MCF 10A (cell line): ENCODE results near the gene HECW1. TPM values are rescaled to one million over a fixed set of nuclear protein-coding genes. Genes with fewer than 3 reads are reported as not detected.
"Not testable (repeated sequence)": the region's sequence is repeated elsewhere in the genome, so short reads cannot be mapped to it uniquely, and the experiment has no call there.

Experiments
- BruUV-seq: library from RNA; stranded (reverse); fragments of 400-500 nt; replicated peaks from 2 replicates; lab custom pipeline; 2021; lab: Mats Ljungman, UMichigan
- CTCF ChIA-PET: fragments of 300-600 bp; sonication (Branson Sonifier 250); formaldehyde crosslinking; extraction: SDS; loops from one replicate; lab custom pipeline; 2021; ENCODE audit warnings: antibody characterized with exemption, inconsistent platforms; lab: Yijun Ruan, JAX
- POLR2A ChIA-PET: fragments of 300-600, 350-650 bp; sonication (Branson Sonifier 250); formaldehyde crosslinking; extraction: SDS; loops from one replicate; lab custom pipeline; 2020; ENCODE audit warnings: antibody characterized with exemption, inconsistent platforms; lab: Yijun Ruan, JAX
- DNase-seq: peaks from one replicate; pipeline ENCODE4 v3.0.0-alpha.2; 2018; ENCODE audit not compliant: unreplicated experiment
- H3K27ac Mint-ChIP-seq: one replicate; pipeline ENCODE4 v1.8.0; 2022; ENCODE audit warnings: mild to moderate bottlenecking, low read depth, mixed read lengths; ENCODE audit not compliant: unreplicated experiment
- H3K27me3 Mint-ChIP-seq: one replicate; pipeline ENCODE4 v1.8.0; 2022; ENCODE audit warnings: mixed read lengths; ENCODE audit not compliant: insufficient read depth, unreplicated experiment
- H3K36me3 Mint-ChIP-seq: one replicate; pipeline ENCODE4 v1.8.0; 2022; ENCODE audit warnings: mild to moderate bottlenecking, moderate library complexity, mixed read lengths; ENCODE audit not compliant: insufficient read depth, unreplicated experiment
- H3K4me1 Mint-ChIP-seq: one replicate; pipeline ENCODE4 v1.8.0; 2022; ENCODE audit warnings: mixed read lengths; ENCODE audit not compliant: insufficient read depth, unreplicated experiment
- H3K4me3 Mint-ChIP-seq: one replicate; pipeline ENCODE4 v1.8.0; 2022; ENCODE audit warnings: mild to moderate bottlenecking, moderate library complexity, mixed read lengths; ENCODE audit not compliant: unreplicated experiment
- H3K9me3 Mint-ChIP-seq: one replicate; pipeline ENCODE4 v1.8.0; 2022; ENCODE audit warnings: mixed read lengths; ENCODE audit not compliant: unreplicated experiment
- intact Hi-C: fragments of 100-400 bp; cut with micrococcal nuclease; formaldehyde crosslinking; loops from 2 replicates; pipeline ENCODE4 v1.14.1; 2022
- total RNA-seq: library from RNA; stranded (reverse); gene quantifications from 2 replicates; pipeline ENCODE4 v1.2.3, GENCODE V29; 2022
- TF ChIP-seq, protein P1 (sequence below): fragments of 200-600 bp; IDR thresholded peaks from one replicate; pipeline ENCODE4 v1.8.0; 2022; ENCODE audit warnings: antibody characterized with exemption, mild to moderate bottlenecking; ENCODE audit not compliant: unreplicated experiment

HECW1 gene
- total RNA-seq, 1 experiment from 2014 or later = not detected

DNA sequence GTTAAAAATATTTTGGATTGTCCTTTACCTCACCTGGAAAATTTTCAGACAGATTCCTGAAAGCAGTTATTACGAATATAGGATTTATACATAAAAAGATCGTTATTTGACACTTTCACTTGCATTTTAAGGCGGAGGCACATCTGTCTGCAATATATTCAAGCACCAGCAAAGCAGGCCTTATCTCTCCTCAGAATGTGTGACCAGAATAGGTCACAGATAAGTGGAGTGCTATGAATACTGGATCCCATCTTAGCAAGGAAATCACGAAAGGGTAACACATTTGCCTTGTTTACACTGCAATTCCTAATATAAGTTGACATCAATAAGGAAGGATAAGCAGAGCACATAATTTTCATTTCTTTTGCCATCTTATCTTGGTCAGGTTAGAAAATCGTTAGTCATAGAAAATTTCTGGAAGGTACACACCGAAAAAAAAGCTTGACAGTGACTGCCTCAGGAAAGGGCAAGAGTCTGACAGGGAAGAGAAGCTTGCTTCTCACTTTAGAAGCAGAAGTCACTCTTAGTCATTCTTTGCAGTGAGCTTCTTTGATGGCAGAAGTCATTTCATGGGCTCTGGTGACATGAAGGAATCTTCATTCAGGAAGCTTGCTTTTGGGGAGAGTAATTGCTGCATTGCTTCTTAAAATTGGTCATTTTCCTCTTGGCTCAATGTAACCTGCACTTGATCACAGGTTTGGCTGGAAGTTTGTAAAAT is 372.4 kb downstream of the HECW1 start:
- Mint-ChIP-seq H3K4me1 (peaks cover 11% of the 10 kb centered on the region), H3K36me3 (no peaks in the 10 kb centered on the region), H3K27ac (no peak overlapping the region), H3K4me3 (no peak overlapping the region), H3K9me3 (no peaks in the 10 kb centered on the region), H3K27me3 (no peaks in the 10 kb centered on the region)
- POLR2A ChIA-PET = no interaction called here
- no TSS peak for BruUV-seq
- CTCF ChIA-PET = interaction anchor here (0.6 kb wide), 1 partner anchor 111 kb away, joined by 3 read pairs; no protein-coding TSS in a partner anchor
- intact Hi-C loops = no loop called here
- DNase-seq = no peak
- TF ChIP-seq, protein P1, sequence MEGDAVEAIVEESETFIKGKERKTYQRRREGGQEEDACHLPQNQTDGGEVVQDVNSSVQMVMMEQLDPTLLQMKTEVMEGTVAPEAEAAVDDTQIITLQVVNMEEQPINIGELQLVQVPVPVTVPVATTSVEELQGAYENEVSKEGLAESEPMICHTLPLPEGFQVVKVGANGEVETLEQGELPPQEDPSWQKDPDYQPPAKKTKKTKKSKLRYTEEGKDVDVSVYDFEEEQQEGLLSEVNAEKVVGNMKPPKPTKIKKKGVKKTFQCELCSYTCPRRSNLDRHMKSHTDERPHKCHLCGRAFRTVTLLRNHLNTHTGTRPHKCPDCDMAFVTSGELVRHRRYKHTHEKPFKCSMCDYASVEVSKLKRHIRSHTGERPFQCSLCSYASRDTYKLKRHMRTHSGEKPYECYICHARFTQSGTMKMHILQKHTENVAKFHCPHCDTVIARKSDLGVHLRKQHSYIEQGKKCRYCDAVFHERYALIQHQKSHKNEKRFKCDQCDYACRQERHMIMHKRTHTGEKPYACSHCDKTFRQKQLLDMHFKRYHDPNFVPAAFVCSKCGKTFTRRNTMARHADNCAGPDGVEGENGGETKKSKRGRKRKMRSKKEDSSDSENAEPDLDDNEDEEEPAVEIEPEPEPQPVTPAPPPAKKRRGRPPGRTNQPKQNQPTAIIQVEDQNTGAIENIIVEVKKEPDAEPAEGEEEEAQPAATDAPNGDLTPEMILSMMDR = no peak

DNA sequence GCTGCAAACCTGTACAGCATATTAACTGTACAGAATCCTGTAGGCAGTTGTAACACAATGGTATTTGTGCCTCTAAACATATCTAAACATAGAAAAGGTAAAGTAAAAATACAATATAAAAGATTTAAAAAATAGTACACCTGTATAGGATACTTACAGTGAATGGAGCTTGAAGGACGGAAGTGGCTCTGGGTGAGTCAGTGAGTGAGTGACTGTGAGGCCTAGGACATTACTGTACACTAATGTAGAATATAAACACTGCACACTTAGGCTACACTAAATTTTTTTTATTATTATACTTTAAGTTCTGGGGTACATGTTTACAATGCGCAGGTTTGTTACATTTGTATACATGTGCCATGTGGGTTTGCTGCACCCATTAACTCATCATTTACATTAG is 373.1 kb downstream of the HECW1 start:
- Mint-ChIP-seq H3K27ac (no peak overlapping the region), H3K4me1 (peaks cover 15% of the 10 kb centered on the region), H3K36me3 (no peaks in the 10 kb centered on the region), H3K27me3 (no peaks in the 10 kb centered on the region), H3K4me3 (no peak overlapping the region), H3K9me3 (no peaks in the 10 kb centered on the region)
- CTCF ChIA-PET = no interaction called here
- intact Hi-C loops = no loop called here
- DNase-seq = no peak
- POLR2A ChIA-PET = no interaction called here
- TF ChIP-seq, protein P1 = no peak
- no TSS peak for BruUV-seq

DNA sequence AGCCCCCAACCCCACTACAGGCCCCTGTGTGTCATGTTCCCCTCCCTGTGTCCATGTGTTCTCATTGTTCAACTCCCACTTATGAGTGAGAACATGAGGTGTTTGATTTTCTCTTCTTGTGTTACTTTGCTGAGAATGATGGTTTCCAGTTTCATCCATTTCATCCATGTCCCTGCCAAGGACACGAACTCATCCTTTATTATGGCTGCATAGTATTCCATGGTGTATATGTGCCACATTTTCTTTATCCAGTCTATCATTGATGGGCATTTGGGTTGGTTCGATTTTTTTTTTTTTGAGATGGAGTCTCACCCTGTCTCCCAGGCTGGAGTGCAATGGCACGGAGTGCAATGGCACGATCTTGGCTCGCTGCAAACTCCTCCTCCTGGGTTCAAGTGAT is 373.6 kb downstream of the HECW1 start:
- intact Hi-C loops, DNase-seq, H3K4me3 Mint-ChIP-seq, H3K27me3 Mint-ChIP-seq, CTCF ChIA-PET, H3K36me3 Mint-ChIP-seq, H3K9me3 Mint-ChIP-seq, POLR2A ChIA-PET, H3K27ac Mint-ChIP-seq, BruUV-seq: not testable (repeated sequence)
- peaks cover 15% of the 10 kb centered on the region for H3K4me1 Mint-ChIP-seq

DNA sequence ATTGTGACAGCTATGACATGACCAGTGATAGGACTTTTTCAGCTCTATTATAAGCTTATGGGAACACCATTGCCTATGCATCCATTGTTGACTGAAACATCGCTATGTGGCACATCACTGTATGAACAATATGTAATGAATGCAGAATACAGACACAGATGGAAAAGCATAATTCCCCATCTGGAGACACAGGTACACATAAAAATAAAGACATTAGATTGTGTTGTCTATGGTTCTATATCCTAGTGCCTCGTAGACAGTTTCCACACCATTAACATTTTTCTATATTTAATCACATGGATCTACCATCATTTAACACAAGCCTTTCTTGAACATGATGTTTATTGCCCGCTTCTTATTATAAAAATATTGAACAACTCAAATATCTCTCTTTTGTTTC is 374.2 kb downstream of the HECW1 start:
- H3K4me3 Mint-ChIP-seq = no peak overlapping the region
- no peaks in the 10 kb centered on the region for H3K27me3 Mint-ChIP-seq
- H3K9me3 Mint-ChIP-seq = no peaks in the 10 kb centered on the region
- POLR2A ChIA-PET = no interaction called here
- peaks cover 15% of the 10 kb centered on the region for H3K4me1 Mint-ChIP-seq
- no peaks in the 10 kb centered on the region for H3K36me3 Mint-ChIP-seq
- intact Hi-C loops = no loop called here
- CTCF ChIA-PET = interaction anchor here (0.7 to 0.8 kb wide), 2 partner anchors 11 to 106 kb away, joined by 3 to 4 read pairs; no protein-coding TSS in a partner anchor
- DNase-seq = no peak
- TF ChIP-seq, protein P1 = no peak
- no peak overlapping the region for H3K27ac Mint-ChIP-seq
- no TSS peak for BruUV-seq
